Motor neuron (in vitro differentiated cells): ENCODE measurements around the gene CLDN7. TPM values are rescaled to one million over a fixed set of nuclear protein-coding genes. Genes with fewer than 3 reads are reported as not detected.

Source experiments
- ATAC-seq, 8 experiments: fragments of 200-7000 bp; cut with Tn5 transposase; replicated peaks in 6 of 8; 2 replicates each; pipeline ENCODE4 v1.8.0; 2021; ENCODE audit warnings: mild to moderate bottlenecking in 8 of 8, moderate library complexity in 8 of 8
- H3K27ac ChIP-seq, 2 donors: fragments of 250-450 bp; sonication (Bioruptor Pico); 2 replicates each; pipeline ENCODE4 v1.9.0; 2021; ENCODE audit warnings: antibody characterized with exemption in 2 of 2, mild to moderate bottlenecking in 2 of 2, moderate library complexity in 1 of 2
- H3K4me1 ChIP-seq, 2 donors: fragments of 250-450 bp; sonication (Bioruptor Pico); replicated peaks in 1 of 2; 2 replicates each; pipeline ENCODE4 v1.6.1; 2021; ENCODE audit warnings: antibody characterized with exemption in 2 of 2, mild to moderate bottlenecking in 2 of 2, moderate library complexity in 1 of 2
- H3K4me3 ChIP-seq, 5 donors: fragments of 250-450 bp; sonication (Bioruptor Pico); 2 replicates each; pipeline ENCODE4 v1.9.0; 2021; ENCODE audit warnings: antibody characterized with exemption in 5 of 5, mild to moderate bottlenecking in 5 of 5, moderate library complexity in 4 of 5
- WGBS, 10 experiments: fragments of 450-650 bp; shearing (Covaris generic); methylation state at CpG; one replicate each; pipeline ENCODE4 v1.0.0; 2022; 5-methylcytosine and 5-hydroxymethylcytosine counted together
- in situ Hi-C, 9 experiments: fragments of 400-800 bp; cut with MboI; loops; one replicate each; pipeline ENCODE4 v1.15.0; 2021; ENCODE audit warnings: low sequenced_read_pairs in 9 of 9, low pct_unique_long_range_greater_than_20kb in 2 of 9; ENCODE audit not compliant: unreplicated experiment in 9 of 9
- total RNA-seq, 8 experiments: library from RNA; unstranded; fragments of 300-600 nt; gene quantifications; 2 replicates each; pipeline versions ENCODE4 v1.2.3 to v1.2.4, GENCODE V29; 2022

CLDN7 gene
- total RNA-seq, 8 experiments from 2014 or later, result 0.32 to 3.7 (median 0.99) TPM

DNA sequence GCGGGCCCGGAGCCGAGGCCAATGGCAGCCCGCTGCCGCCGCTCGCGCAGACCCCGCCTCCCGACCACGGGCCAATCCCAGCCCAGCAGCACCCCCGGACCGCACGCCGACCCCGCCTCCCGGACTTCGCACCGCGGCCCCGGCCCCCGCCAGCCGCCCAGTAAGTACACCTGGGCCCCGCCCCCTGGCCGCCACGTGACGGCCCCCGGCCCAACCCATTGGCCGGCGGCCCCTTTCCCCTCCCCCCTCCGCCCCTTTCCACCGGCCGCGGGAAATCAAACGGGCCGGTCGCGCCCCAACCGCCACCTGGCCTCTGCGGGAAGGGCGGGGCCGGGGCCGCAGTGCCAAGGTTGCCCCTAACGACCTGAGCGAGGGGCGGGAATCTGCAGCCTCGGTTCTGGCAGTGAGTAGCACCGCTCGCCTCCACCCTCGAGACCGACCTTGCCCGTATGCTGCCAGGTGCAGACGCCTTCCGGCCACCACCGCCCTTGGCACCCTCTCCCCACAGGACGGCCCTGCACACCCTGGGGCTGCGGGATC, 32.4 kb upstream of the CLDN7 start, which contains the start of gene YBX2:
YBX2 (minus strand) TSS at position 26 of the 540 bp plus-strand sequence. CDS start 139 bp downstream, outside the sequence.
- WGBS, 10 experiments, result 0 to 13% (median 2%) methylated on average over 1 to 7 of the region's 57 CpGs; no CpG with 5 or more reads in 4 of the 10 experiments
- in situ Hi-C loops, result loop anchor here in 1 of 9 experiments (25.0 kb wide), 1 partner anchor 257 kb away; the partner anchor contains the start of genes SLC16A11 and SLC16A13
- peak in 7 of 8 experiments; percentile 5 to 94 (median 90) for ATAC-seq
- peak within 1 kb of the TSS; percentile 21 to 44 (median 40) for H3K4me3 ChIP-seq
- H3K4me1 ChIP-seq, result peaks cover 5 to 8% of the 10 kb centered on the region in 2 donors
- no peak within 1 kb of the TSS for H3K27ac ChIP-seq

DNA sequence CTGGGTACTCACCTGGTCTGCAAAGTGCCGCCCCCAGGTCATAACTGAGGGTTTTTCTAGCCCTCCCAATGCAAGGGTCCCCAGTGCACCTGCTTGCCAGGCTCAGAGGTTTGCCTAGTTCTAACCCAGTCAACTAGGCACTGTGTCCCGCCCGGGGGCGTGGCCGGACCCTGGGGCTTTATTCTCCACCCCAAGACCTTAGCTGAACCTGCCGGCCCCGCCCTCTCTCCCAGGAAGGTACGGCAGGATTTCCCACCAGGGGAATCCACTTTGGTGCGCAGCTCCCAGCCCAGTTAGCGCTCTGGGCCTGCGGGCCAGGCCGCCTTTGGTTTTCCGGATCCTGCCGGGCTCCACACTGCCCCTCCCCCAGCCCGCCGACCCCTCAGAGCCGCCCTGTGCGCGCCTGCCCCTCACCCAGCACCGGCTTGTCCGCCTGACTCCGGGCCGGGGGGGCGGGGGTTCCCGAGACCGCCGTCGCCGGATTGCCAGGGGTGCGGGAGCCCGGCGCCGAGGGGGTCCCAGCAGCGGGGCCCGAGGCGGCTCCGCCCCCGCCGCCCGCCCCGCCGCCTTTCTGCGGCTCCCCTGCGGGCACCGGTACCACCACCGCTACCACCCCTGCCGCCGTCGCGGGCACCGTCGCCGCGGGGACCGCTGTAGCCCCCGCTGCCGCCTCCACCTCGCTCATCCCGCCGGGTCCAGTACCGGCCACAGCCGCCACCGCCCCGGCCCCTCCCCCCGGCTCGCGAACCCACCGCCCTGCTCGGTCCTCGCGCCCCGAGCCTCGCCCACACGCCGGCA, 31.7 kb upstream of the CLDN7 start:
- peak in 5 of 8 experiments; percentile 8 to 36 (median 33) for ATAC-seq
- 0 to 27% (median 6%) methylated on average over 1 to 5 of the region's 75 CpGs; no CpG with 5 or more reads in 6 of the 10 experiments for WGBS, 10 experiments
- H3K4me3 ChIP-seq, result peak overlapping the region; percentile 21 to 44 (median 40)

DNA sequence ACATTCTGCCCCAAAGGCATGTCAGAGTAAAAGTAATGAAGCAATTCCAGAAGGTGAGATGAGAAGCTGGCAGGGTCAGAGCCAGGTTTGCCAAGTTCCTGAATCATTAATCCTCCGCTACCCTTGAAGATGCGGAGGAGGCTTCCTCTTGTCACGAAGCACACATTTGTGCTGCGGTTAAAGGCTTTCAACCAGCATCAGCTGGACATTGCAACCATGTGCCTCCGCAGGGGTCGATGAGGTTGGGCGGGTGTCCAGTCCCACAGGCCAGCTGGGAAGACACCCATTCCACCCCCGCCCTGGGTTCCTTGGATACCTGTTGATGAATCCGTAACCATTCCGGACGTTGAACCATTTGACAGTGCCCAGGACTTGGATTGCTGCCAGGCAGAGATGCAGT, 30.9 kb upstream of the CLDN7 start:
- in situ Hi-C loops, result loop anchor here in 1 of 9 experiments (25.0 kb wide), 1 partner anchor 256 kb away; the partner anchor contains the start of genes SLC16A11 and SLC16A13
- Histone ChIP-seq H3K4me1 (peaks cover 5 to 8% of the 10 kb centered on the region in 2 donors), H3K27ac (no peak overlapping the region), H3K4me3 (no peak overlapping the region)
- WGBS, 10 experiments, result 60 to 100% (median 78%) methylated on average over 1 to 6 of the region's 11 CpGs; no CpG with 5 or more reads in 3 of the 10 experiments
- ATAC-seq, result no peak

More for the DNA sequence above, 31.7 kb upstream of the CLDN7 start:
- in situ Hi-C loops, result loop anchor here in 1 of 9 experiments (25.0 kb wide), 1 partner anchor 257 kb away; the partner anchor contains the start of genes SLC16A11 and SLC16A13
- Histone ChIP-seq H3K4me1 (peaks cover 5 to 8% of the 10 kb centered on the region in 2 donors), H3K27ac (no peak overlapping the region)

DNA sequence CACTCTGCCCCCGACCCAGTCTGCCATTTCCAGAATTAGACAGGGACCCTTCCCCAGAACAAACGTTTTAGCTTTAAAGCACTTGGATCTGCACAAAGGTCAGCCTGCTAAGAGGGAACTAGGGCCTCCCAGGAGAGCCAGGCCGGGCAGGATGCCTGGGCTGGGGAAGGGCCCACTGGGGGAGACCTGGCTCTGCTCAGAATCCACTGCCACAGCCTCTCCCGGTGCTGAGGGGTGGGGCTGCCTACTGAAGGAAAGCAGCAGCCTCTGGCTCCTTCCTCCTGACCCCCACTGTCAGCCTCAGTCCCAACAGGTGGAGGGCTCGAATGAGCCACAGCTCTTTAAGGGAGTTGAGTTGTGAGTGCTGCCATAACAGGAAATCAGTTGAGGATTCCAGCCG, 30.5 kb upstream of the CLDN7 start:
- 0 to 50% (median 20%) methylated on average over 1 to 5 of the region's 6 CpGs; no CpG with 5 or more reads in 4 of the 10 experiments for WGBS, 10 experiments
- Histone ChIP-seq H3K4me1 (peaks cover 5 to 8% of the 10 kb centered on the region in 2 donors), H3K27ac (no peak overlapping the region), H3K4me3 (no peak overlapping the region)
- in situ Hi-C loops, result loop anchor here in 1 of 9 experiments (25.0 kb wide), 1 partner anchor 255 kb away; the partner anchor contains the start of genes SLC16A11 and SLC16A13
- no peak for ATAC-seq

DNA sequence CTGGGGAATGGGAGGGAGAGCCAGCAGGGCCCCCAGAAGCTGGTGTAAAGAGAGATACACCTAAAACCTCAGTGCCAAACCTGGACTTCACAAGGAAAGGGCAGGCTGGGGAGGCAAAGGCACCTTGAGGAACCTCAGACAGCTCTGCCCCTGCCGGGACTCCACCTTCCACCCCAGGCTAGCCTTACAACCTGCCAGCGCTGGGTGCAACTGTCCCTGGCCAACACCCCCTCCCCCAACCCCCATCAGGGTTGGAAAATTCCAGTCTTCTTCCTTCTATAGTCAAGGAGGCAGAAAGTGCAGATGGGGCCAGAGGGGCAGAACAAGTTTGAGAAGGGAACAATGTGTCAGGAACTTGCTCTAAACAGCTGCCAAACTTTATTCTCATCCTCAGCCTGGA, 29.9 kb upstream of the CLDN7 start:
- WGBS, 10 experiments, result 40 to 100% methylated on average over 1 of the region's 2 CpGs; no CpG with 5 or more reads in 8 of the 10 experiments
- Histone ChIP-seq H3K4me1 (peaks cover 5 to 8% of the 10 kb centered on the region in 2 donors), H3K4me3 (no peak overlapping the region), H3K27ac (no peak overlapping the region)
- no peak for ATAC-seq
- in situ Hi-C loops, result loop anchor here in 1 of 9 experiments (25.0 kb wide), 1 partner anchor 255 kb away; the partner anchor contains the start of genes SLC16A11 and SLC16A13

DNA sequence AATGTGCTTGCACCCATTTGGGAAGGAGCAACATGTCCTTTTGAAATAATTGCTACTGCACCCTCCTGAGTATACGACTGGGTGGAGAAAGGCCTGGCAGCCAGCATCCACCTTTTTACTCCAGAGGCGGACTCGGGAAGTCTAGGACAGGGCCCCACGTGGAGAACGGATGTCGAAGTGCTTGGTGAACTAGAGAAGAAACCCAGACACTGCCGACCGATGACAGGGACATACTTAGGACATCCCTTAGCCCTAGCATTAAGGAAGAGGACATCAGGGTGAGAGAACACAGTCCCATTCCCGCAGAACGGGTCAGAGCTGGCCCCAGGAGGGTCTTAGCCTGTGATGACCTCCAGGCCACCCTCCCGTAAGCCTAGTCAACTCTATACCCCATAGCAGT, 28.4 kb upstream of the CLDN7 start:
- in situ Hi-C loops, result loop anchor here in 1 of 9 experiments (25.0 kb wide), 1 partner anchor 253 kb away; the partner anchor contains the start of genes SLC16A11 and SLC16A13
- Histone ChIP-seq H3K4me3 (no peak overlapping the region), H3K27ac (no peak overlapping the region), H3K4me1 (peaks cover 5 to 6% of the 10 kb centered on the region in 2 donors)
- 10 to 93% (median 52%) methylated on average over 1 to 5 of the region's 11 CpGs; no CpG with 5 or more reads in 2 of the 10 experiments for WGBS, 10 experiments
- ATAC-seq, result no peak

DNA sequence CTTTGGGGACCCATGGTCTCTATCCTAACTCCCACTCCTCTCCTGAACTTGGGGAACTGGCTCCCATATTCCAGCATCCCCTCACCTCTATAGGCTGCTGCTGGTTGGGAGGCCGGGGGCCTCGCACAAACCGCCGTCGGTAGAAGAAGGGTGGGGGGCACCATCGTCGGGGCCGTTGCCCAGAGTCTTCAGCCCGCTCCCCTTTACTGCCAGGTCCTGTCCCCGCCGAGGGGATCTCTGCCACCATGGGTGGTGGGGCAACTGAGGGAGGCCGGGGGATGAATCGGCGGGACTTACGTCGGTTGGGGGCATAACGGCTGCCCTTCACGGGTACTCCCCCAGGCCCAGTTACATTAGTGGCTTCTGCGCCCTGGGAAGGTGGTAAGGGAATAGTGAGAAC, 27.9 kb upstream of the CLDN7 start:
- ATAC-seq, result no peak
- no peak overlapping the region for H3K4me3 ChIP-seq
- in situ Hi-C loops, result loop anchor here in 1 of 9 experiments (25.0 kb wide), 1 partner anchor 253 kb away; the partner anchor contains the start of genes SLC16A11 and SLC16A13
- WGBS, 10 experiments, result 83 to 100% (median 91%) methylated on average over 1 to 5 of the region's 19 CpGs; no CpG with 5 or more reads in 7 of the 10 experiments
- peaks cover 5 to 6% of the 10 kb centered on the region in 2 donors for H3K4me1 ChIP-seq
- H3K27ac ChIP-seq, result no peak overlapping the region

DNA sequence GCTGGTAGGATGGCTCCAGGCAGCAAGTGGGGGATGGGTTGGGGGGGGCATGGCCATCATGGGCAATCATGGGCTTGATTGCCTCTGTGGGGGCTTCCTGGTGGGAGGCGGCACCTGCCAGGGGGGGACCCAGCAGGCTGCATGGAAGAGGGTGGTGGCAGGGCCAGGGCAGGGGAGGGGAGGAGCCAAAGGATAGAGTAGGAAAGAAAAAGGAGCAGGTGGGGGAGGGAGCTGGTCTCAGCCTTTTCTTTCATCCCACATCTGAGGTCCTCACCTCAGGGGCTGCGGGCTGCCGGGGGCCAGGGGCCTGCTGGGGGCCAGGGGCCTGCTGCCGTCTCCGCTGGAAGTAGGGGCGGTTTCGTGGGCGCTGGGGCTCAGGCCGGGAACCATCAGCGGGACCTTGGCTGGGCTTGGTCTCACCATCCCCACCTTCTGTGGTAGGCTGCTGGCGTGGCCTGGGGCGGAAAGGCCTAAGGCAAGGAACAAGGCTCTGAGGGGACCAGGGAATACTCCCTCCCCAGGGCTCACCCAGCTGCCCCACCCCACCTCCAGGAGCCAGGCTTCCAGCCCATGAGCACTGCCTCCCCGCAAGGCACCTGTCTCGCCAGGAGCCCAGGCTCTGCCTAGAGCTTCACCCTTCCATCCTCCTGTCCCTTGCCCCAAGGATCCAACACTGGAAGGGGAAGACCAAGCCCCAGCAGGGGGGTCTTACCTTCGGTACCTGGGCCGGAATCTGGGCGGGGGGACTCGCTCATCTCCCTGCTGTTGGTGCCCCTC, 27.2 kb upstream of the CLDN7 start:
- in situ Hi-C loops, result loop anchor here in 1 of 9 experiments (25.0 kb wide), 1 partner anchor 252 kb away; the partner anchor contains the start of genes SLC16A11 and SLC16A13
- no peak overlapping the region for H3K27ac ChIP-seq
- H3K4me1 ChIP-seq, result peaks cover 5 to 6% of the 10 kb centered on the region in 2 donors
- no peak for ATAC-seq
- 92 to 100% methylated on average over 2 of the region's 18 CpGs; no CpG with 5 or more reads in 8 of the 10 experiments for WGBS, 10 experiments
- H3K4me3 ChIP-seq, result no peak overlapping the region

DNA sequence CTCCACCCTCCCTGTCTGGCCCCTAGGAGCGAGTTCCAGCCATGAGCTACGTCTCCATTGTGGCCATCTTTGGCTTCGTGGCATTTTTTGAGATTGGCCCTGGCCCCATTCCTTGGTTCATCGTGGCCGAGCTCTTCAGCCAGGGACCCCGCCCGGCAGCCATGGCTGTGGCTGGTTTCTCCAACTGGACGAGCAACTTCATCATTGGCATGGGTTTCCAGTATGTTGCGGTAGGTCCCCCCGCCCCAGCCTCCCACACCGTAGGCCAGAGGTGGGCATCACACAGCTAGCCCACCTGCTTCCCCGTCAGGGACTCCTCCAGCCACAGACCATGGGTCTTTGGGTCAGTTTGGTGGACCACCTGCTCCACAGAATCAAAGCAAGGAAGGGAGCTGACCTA, 23.4 kb upstream of the CLDN7 start:
- Histone ChIP-seq H3K27ac (no peak overlapping the region), H3K4me3 (no peak overlapping the region), H3K4me1 (peaks cover 0 to 8% of the 10 kb centered on the region in 2 donors)
- in situ Hi-C loops, result loop anchor here in 1 of 9 experiments (25.0 kb wide), 1 partner anchor 248 kb away; the partner anchor contains the start of genes SLC16A11 and SLC16A13
- ATAC-seq, result no peak
- WGBS, 10 experiments, result 87 to 100% (median 89%) methylated on average over 1 to 8 of the region's 12 CpGs; no CpG with 5 or more reads in 6 of the 10 experiments

DNA sequence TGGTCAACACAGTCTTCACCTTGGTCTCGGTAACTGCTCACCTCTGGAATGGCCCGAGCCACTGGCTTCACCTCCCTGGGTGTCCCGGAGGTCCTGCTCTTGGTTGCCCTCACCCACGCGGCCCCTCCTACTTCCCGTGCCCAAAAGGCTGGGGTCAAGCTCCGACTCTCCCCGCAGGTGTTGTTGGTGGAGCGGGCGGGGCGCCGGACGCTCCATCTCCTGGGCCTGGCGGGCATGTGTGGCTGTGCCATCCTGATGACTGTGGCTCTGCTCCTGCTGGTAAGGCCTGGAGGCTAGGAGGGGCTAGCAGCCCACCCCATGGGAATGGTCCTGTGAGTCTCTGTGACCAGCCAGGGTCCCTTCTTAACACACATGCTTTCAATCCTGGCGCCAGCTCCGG, 22.6 kb upstream of the CLDN7 start:
- Histone ChIP-seq H3K4me3 (no peak overlapping the region), H3K4me1 (peaks cover 0 to 8% of the 10 kb centered on the region in 2 donors), H3K27ac (no peak overlapping the region)
- no peak for ATAC-seq
- 60 to 100% (median 78%) methylated on average over 1 to 7 of the region's 16 CpGs; no CpG with 5 or more reads in 4 of the 10 experiments for WGBS, 10 experiments
- in situ Hi-C loops, result loop anchor here in 1 of 9 experiments (25.0 kb wide), 1 partner anchor 248 kb away; the partner anchor contains the start of genes SLC16A11 and SLC16A13

DNA sequence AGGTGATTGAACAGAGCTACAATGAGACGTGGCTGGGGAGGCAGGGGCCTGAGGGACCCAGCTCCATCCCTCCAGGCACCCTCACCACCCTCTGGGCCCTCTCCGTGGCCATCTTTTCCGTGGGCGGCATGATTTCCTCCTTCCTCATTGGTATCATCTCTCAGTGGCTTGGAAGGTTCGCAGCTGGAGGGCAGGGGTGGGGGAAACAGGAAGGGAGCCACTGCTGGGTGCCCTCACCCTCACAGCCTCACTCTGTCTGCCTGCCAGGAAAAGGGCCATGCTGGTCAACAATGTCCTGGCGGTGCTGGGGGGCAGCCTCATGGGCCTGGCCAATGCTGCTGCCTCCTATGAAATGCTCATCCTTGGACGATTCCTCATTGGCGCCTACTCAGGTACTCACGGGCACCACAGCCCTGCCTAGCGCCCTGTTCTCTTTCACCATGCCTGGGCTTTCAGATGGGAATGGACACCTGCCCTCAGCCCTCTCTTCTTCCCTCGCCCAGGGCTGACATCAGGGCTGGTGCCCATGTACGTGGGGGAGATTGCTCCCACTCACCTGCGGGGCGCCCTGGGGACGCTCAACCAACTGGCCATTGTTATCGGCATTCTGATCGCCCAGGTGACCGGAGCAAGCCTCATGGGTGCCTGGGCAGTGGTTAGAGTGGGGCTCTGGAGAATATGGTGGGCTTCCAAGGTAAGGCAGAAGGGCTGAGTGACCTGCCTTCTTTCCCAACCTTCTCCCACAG, 21.4 kb upstream of the CLDN7 start:
- ATAC-seq, result no peak
- no peak overlapping the region for H3K27ac ChIP-seq
- H3K4me3 ChIP-seq, result no peak overlapping the region
- H3K4me1 ChIP-seq, result peaks cover 0 to 8% of the 10 kb centered on the region in 2 donors
- 87 to 93% (median 93%) methylated on average over 3 to 11 of the region's 18 CpGs; no CpG with 5 or more reads in 7 of the 10 experiments for WGBS, 10 experiments
- in situ Hi-C loops, result loop anchor here in 1 of 9 experiments (25.0 kb wide), 1 partner anchor 246 kb away; the partner anchor contains the start of genes SLC16A11 and SLC16A13
